ENCODE data around the gene PPP1R1B.
A peak's percentile ranks its signal among the peaks of the same experiment; 100 is the strongest.

The PPP1R1B gene

GRCh38 chr17:39658760-39659159 is 32.0 kb downstream of the PPP1R1B start:
- DNase-seq, result no peak

GRCh38 chr17:39659279-39660010 is 32.7 kb downstream of the PPP1R1B start:
- DNase-seq, result no peak

DNA sequence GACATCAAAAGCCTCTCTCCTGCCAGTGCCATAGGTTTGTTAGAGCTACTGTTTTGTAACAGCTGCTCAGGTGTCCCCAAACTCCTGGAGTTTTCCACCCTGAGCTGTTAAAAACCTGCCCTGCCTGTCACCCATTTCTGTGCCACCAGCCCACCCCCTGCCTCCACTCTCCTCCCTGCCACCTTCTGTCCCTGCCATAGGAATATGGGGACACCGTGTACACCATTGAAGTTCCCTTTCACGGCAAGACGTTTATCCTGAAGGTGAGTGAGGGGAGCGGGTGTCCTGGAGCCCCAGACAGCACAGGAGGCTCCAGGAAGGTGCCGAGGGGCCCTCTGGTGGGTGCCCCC is 33.2 kb downstream of the PPP1R1B start:
- no peak for DNase-seq

DNA sequence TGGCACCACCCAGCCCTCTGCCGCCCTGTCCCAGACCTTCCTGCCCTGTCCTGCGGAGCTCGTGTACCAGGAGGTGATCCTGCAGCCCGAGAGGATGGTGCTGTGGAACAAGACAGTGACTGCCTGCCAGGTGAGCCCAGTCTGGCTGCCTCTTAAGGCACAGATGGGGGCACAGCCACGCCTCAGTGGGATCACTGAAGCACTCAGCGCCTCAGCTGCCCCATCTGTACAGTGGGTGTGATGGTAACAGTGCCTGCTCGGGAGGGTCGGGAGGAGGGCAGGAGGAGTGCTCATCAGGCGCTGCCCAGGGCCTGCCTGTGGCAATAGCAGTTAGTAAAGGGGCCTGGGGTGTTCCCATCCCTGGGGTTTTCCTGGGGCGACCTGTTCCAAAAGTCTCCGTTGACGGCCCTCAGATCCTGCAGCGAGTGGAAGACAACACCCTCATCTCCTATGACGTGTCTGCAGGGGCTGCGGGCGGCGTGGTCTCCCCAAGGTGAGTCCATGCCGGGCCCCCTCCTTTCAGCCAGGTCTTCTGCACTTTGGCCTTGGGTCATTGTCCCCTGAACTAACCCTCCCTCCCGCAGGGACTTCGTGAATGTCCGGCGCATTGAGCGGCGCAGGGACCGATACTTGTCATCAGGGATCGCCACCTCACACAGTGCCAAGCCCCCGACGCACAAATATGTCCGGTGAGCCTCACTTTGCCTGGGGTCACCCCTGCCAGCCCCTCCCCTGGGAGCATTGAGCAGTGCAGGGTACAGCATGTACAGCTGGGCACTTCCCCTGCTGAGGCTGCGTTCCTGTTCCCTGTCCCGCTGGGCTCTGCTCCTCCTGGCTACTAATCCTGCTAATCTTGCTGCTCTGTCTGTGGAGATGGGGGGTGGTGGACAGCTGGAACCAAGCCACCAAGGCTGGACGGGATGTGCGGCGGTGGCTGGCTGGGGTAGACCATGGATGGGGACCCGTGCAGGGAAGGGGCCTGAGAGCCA is 33.9 kb downstream of the PPP1R1B start:
- no peak for DNase-seq

DNA sequence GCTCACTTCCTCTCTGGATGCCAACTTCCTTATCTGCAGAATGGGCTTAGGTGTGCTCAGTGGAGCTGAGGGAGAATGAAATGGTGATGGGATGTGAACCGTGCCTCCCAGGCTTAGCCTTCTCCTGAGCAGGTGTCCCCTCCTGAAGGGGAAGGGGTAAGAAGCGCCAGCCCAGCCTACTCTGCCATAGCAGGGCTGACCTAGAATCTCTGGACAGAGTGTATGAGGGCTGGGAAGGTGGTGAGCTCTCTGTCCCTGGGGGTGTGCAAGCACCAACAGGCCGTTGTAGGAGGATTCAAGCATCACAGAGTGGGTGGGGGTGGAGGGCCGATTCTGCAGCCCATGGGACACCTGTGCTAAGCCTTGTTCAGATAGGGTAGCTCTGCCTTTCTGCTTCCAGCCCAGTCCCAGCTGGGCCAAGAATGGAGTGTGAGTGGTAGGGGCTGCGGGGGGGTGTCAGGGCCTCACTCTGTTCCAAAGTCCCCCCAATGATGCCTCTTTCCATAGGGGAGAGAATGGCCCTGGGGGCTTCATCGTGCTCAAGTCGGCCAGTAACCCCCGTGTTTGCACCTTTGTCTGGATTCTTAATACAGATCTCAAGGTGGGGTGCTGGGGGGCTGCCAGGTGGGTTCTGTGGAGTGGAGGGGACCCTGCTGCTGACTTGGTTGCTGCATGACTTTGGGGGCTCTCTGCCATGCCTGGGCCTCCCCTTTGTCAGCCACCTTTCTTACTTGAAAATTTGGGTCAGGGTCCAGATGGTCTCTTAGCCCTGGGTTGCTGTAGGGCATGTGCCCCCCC is 35.2 kb downstream of the PPP1R1B start:
- no peak for DNase-seq

- no peak for DNase-seq
Observed at GRCh38 chr17:39662551-39663339, 36.0 kb downstream of the PPP1R1B start.

GRCh38 chr17:39663340-39663687 is 36.6 kb downstream of the PPP1R1B start:
- no peak for DNase-seq

- DNase-seq, result no peak
Observed at GRCh38 chr17:39663688-39664580, 37.2 kb downstream of the PPP1R1B start.

DNA sequence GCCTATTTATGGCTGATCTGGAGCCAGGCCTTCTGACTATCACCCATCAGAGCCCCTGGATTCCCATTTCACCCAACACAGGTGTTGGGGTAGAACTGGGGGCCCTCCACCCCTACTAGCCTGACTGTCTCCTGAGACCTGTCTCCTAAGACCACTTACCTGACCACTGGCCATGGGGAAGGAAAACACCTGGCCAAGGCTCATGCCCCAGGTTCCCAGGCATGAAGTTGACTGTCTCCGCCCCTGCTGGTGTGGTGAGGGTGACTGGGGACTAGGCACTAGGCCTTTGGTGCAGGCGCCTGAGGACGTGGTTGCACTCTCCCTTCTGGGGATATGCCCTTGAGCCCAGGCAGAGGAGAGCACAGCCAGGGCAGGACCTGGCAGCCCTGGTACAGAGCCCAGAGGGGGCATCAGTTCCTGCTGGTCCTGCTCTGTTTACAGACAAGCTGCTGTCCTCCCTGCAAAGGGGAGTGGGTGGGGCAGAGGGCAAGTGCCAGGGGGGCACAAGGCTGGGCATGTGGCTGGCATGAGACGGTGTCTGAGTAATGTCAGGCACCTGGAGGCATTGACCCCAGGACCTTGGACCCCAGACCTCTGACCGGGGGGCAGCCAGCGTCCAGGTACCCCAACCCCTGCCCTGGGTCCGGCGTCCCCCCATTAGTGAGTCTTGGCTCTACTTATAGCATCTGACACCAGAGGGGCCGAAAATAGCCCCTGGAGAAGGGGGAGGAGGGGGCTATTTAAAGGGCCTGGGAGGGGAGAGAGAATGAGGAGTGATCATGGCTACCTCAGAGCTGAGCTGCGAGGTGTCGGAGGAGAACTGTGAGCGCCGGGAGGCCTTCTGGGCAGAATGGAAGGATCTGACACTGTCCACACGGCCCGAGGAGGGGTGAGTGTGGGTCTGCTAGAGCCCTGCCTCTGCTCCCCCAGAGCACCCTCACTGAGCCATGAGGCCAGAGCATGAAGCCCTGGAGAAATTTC is 38.1 kb downstream of the PPP1R1B start, which contains the start of gene TCAP:
Gene TCAP (plus strand): TSS at position 769 of the 981 bp plus-strand sequence. CDS start 11 bp downstream, at position 780.
- no peak for DNase-seq

DNA sequence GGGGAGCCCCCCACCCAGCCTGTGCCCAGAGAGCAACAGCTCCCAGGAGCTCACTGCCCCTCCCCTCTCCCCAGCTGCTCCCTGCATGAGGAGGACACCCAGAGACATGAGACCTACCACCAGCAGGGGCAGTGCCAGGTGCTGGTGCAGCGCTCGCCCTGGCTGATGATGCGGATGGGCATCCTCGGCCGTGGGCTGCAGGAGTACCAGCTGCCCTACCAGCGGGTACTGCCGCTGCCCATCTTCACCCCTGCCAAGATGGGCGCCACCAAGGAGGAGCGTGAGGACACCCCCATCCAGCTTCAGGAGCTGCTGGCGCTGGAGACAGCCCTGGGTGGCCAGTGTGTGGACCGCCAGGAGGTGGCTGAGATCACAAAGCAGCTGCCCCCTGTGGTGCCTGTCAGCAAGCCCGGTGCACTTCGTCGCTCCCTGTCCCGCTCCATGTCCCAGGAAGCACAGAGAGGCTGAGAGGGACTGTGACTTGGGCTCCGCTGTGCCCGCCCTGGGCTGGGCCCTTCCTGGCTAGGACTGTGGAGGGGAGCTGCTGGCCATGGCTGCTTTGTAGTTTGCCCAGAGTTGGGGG is 39.0 kb downstream of the PPP1R1B start:
- peak; percentile 17 for DNase-seq

DNA sequence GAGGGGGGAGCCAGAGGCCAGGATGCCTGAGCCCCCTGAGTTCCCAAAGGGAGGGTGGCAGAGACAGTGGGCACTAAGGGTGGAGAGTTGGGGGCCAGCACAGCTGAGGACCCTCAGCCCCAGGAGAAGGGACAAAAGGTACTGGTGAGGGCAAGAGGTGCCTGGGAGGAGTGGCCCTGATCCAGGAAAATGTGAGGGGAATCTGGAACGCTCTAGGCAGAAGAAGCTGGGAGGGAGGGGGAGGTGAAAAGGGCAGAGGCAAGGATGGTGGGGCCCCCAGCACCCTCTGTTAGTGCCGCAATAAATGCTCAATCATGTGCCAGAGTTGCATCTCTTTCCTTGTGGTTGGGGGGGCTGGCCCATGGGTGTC is 39.5 kb downstream of the PPP1R1B start:
- no peak for DNase-seq

DNA sequence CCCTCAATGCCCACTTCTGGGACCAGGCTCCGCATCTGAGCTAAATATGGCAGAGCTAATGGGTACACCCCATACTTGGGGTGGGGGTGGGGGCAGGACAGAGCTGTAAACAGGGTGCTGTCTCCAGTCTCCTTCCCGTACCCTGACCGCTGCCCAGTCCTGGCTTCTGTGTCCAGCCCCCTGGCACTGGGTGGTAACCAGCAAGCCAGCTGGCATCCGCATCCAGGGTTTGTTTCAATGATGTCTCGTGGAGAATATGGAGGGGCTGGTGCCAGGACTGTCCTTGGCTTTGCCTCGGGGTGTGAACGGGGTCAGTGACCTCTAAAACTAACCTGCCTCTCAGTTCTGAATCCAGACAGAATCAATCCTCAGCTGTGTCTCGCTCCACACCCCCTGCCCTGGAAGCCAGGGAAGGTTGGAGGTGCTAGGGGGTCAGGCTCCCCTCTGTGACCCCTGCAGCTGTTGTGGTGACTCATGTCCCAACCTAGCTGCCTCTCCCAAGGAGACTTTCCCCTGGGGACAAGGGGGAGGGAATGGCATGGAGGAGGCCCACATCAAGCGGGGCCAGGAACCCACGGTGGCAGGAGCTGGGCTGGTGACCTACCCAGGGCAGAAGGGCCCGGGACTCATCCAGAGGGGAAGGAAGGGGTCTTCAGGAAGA is 40.0 kb downstream of the PPP1R1B start:
- DNase-seq, result no peak

GRCh38 chr17:39667262-39667944 is 40.7 kb downstream of the PPP1R1B start:
- no peak for DNase-seq

GRCh38 chr17:39667945-39668924 is 41.5 kb downstream of the PPP1R1B start, which contains the start of gene PNMT:
Gene PNMT (plus strand): TSS chr17:39668453. CDS start chr17:39668476, 23 bp downstream.
- peak; percentile 70 for DNase-seq

GRCh38 chr17:39669897-39670735 is 43.4 kb downstream of the PPP1R1B start:
- no peak for DNase-seq

DNA sequence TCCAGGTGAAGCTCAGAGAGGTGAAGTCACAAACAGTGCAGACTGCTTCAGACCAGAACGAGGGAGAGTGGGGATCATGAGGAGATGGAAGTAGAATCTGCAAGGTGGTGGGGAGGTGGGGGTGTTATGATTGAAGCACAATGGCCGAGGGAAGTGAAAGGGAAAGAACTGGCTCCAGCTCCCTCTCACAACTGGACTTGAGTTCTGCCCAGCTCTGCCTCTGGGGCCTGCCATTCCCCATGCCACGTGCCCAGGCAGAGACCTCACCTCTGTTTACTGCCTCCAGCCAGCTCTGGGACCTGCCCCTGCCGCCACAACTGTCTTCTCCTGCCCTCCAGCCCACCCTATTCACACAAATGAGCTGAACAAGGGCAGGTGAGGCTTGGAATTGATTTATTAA is 44.0 kb downstream of the PPP1R1B start:
- DNase-seq, result no peak

Data from activated CD4-positive, alpha-beta T cell treated with anti-CD3 and anti-CD28 coated beads, Interleukin-2, amount 50 U/mL, for 16 hours (primary cell).